ENCODE data around the gene AK3. TPM values are rescaled to one million over a fixed set of nuclear protein-coding genes. Genes with fewer than 3 reads are reported as not detected.

AK3 gene
- polyA plus RNA-seq, 1 donor (not counting 4 experiments of a cell fraction or from before 2014, with no cell fraction given), result 45.8 TPM

DNA sequence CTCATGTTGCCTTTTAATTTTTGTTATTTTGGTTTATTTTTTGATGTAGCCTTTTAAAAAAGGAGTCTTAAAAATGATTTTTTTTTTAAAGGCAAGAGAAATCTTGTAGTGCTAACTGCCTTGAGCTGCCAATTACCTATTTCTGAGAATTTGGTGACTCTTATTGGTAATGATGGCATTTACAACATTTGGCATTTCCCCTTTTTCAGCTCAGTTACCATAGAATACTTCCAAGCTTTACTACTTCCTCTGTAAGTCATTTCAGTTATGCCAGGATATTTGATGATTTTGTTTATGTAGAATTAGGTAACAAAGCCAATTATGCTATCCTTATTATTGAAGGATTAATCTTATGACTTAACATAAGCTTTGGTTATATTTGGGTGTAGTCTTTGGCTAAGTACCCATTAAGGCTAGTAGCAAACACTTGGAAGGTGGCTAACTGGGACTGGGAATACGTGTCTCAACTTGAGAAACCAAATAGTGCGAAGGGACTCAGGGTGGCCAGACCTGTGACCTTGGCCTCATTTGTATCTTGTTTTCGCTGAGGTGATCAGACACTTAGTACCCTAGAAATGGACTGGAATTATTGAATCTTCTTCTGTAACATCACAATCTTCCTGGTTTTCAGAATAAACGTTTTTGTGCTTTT is 33.9 kb downstream of the AK3 start:
- Histone ChIP-seq H3K4me3 (ENCODE audit: control insufficient read depth in 2 of 3, extremely low read depth in 1 of 3, insufficient read depth in 2 of 3, low read depth in 1 of 3, low read length in 3 of 3) (no peak overlapping the region), H3K79me2 (ENCODE audit: control insufficient read depth, insufficient read depth, low read length) (no peaks in the 10 kb centered on the region), H3K4me1 (ENCODE audit: control insufficient read depth, extremely low read depth, insufficient read depth, low read length) (peaks cover 14% of the 10 kb centered on the region), H3K4me2 (ENCODE audit: control insufficient read depth, extremely low read depth, insufficient read depth, low read depth, low read length) (no peak overlapping the region), H2AFZ (ENCODE audit: control insufficient read depth, low read length) (no peak overlapping the region), H3K27ac (ENCODE audit: control insufficient read depth, insufficient read depth, low read length) (no peak overlapping the region), H3K36me3 (ENCODE audit: control insufficient read depth in 2 of 2, extremely low read depth in 1 of 2, insufficient read depth in 2 of 2, low read length in 2 of 2) (peaks cover 4% of the 10 kb centered on the region in 2 experiments), H3K9me3 (ENCODE audit: control insufficient read depth, low read depth, low read length) (no peaks in the 10 kb centered on the region), H4K20me1 (ENCODE audit: control insufficient read depth, extremely low read depth, insufficient read depth, low read length) (no peaks in the 10 kb centered on the region), H3K9ac (ENCODE audit: control insufficient read depth, extremely low read depth, insufficient read depth, low read length) (no peak overlapping the region), H3K9me1 (ENCODE audit: control insufficient read depth, extremely low read depth, insufficient read depth, low read length) (no peaks in the 10 kb centered on the region), H3K27me3 (ENCODE audit: control insufficient read depth, extremely low read depth, insufficient read depth, low read length) (no peaks in the 10 kb centered on the region)
- FAIRE-seq (no peak), DNase-seq (ENCODE audit: low read depth, low spot score) (no peak)
- TF ChIP-seq EZH2 (IDR thresholded peaks at IDR 0.05; ENCODE audit: low read length), result no peak
- TF ChIP-seq, protein P1, sequence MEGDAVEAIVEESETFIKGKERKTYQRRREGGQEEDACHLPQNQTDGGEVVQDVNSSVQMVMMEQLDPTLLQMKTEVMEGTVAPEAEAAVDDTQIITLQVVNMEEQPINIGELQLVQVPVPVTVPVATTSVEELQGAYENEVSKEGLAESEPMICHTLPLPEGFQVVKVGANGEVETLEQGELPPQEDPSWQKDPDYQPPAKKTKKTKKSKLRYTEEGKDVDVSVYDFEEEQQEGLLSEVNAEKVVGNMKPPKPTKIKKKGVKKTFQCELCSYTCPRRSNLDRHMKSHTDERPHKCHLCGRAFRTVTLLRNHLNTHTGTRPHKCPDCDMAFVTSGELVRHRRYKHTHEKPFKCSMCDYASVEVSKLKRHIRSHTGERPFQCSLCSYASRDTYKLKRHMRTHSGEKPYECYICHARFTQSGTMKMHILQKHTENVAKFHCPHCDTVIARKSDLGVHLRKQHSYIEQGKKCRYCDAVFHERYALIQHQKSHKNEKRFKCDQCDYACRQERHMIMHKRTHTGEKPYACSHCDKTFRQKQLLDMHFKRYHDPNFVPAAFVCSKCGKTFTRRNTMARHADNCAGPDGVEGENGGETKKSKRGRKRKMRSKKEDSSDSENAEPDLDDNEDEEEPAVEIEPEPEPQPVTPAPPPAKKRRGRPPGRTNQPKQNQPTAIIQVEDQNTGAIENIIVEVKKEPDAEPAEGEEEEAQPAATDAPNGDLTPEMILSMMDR (optimal IDR thresholded peaks at IDR 0.05 in 1 of 3, IDR thresholded peaks at IDR 0.05 in 1 of 3, conservative IDR thresholded peaks at IDR 0.05 in 1 of 3; ENCODE audit: extremely low read depth in 1 of 3, insufficient read depth in 2 of 3, low read length in 3 of 3), result no peak
- dilution Hi-C loops (cut with MboI; ENCODE audit: extremely low pct_ligation_motif_present, low sequenced_read_pairs), result no loop called here

DNA sequence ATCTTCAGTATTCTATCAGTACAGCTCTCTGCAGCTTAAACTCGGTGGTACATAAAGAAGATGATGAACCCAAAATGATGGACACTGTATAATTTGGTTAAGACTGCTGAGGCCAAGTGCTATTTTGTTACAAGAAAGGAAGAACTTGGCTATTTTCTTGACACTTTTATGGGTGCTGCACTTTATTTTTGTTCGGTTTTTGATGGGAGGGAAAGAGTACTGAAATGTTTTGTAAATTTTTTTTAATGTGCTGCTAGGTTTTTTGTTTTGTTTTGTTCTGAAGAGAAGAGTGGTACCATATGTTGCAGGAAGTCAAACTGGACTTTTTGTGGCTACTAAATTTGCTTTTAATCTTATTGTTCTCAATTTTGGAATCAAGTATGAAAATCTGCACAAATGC is 35.0 kb downstream of the AK3 start:
- no peak for DNase-seq (ENCODE audit: low read depth, low spot score)
- H3K27me3 ChIP-seq (ENCODE audit: control insufficient read depth, extremely low read depth, insufficient read depth, low read length), result no peaks in the 10 kb centered on the region
- no peaks in the 10 kb centered on the region for H3K9me3 ChIP-seq (ENCODE audit: control insufficient read depth, low read depth, low read length)
- H3K27ac ChIP-seq (ENCODE audit: control insufficient read depth, insufficient read depth, low read length), result no peak overlapping the region
- FAIRE-seq, result no peak
- no peak overlapping the region for H3K4me2 ChIP-seq (ENCODE audit: control insufficient read depth, extremely low read depth, insufficient read depth, low read depth, low read length)
- dilution Hi-C loops (cut with MboI; ENCODE audit: extremely low pct_ligation_motif_present, low sequenced_read_pairs), result no loop called here
- H2AFZ ChIP-seq (ENCODE audit: control insufficient read depth, low read length), result no peak overlapping the region
- no peaks in the 10 kb centered on the region for H4K20me1 ChIP-seq (ENCODE audit: control insufficient read depth, extremely low read depth, insufficient read depth, low read length)
- no peaks in the 10 kb centered on the region for H3K9me1 ChIP-seq (ENCODE audit: control insufficient read depth, extremely low read depth, insufficient read depth, low read length)
- TF ChIP-seq EZH2 (IDR thresholded peaks at IDR 0.05; ENCODE audit: low read length), result no peak
- TF ChIP-seq, protein P1 (optimal IDR thresholded peaks at IDR 0.05 in 1 of 3, IDR thresholded peaks at IDR 0.05 in 1 of 3, conservative IDR thresholded peaks at IDR 0.05 in 1 of 3; ENCODE audit: extremely low read depth in 1 of 3, insufficient read depth in 2 of 3, low read length in 3 of 3), result no peak
- H3K36me3 ChIP-seq (ENCODE audit: control insufficient read depth in 2 of 2, extremely low read depth in 1 of 2, insufficient read depth in 2 of 2, low read length in 2 of 2), result peaks cover 4% of the 10 kb centered on the region in 2 experiments
- no peak overlapping the region for H3K4me3 ChIP-seq (ENCODE audit: control insufficient read depth in 2 of 3, extremely low read depth in 1 of 3, insufficient read depth in 2 of 3, low read depth in 1 of 3, low read length in 3 of 3)
- no peaks in the 10 kb centered on the region for H3K79me2 ChIP-seq (ENCODE audit: control insufficient read depth, insufficient read depth, low read length)
- no peak overlapping the region for H3K9ac ChIP-seq (ENCODE audit: control insufficient read depth, extremely low read depth, insufficient read depth, low read length)
- H3K4me1 ChIP-seq (ENCODE audit: control insufficient read depth, extremely low read depth, insufficient read depth, low read length), result peaks cover 14% of the 10 kb centered on the region
